Thyroid gland (tissue), 4 donors: ENCODE data around the gene PLVAP.

Experiments used
- CTCF ChIP-seq, 6 experiments: fragments of 200-600 bp in 3 of 6; fragments of 450-650 bp in 3 of 6; sonication (generic) in 3 of 6; IDR thresholded peaks; one replicate each; pipeline ENCODE4 v1.5.1; 2016 to 2019; ENCODE audit warnings: antibody characterized with exemption in 6 of 6, mild to moderate bottlenecking in 2 of 6, inconsistent platforms in 1 of 6, moderate library complexity in 1 of 6
- POLR2A ChIP-seq, 2 donors: fragments of 450-650 bp; IDR thresholded peaks; one replicate each; pipeline ENCODE4 v1.6.1; 2017; ENCODE audit warnings: antibody characterized with exemption in 2 of 2, mild to moderate bottlenecking in 2 of 2, moderate library complexity in 1 of 2

GRCh38 chr19:17318966-17319365, 58.2 kb downstream of the PLVAP start:
- TF ChIP-seq CTCF (IDR thresholded peaks at IDR 0.05): no peak
- no peak for TF ChIP-seq POLR2A (IDR thresholded peaks at IDR 0.05)
